ENCODE results near the gene GPR78.

GPR78 gene, protein sequence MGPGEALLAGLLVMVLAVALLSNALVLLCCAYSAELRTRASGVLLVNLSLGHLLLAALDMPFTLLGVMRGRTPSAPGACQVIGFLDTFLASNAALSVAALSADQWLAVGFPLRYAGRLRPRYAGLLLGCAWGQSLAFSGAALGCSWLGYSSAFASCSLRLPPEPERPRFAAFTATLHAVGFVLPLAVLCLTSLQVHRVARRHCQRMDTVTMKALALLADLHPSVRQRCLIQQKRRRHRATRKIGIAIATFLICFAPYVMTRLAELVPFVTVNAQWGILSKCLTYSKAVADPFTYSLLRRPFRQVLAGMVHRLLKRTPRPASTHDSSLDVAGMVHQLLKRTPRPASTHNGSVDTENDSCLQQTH

DNA sequence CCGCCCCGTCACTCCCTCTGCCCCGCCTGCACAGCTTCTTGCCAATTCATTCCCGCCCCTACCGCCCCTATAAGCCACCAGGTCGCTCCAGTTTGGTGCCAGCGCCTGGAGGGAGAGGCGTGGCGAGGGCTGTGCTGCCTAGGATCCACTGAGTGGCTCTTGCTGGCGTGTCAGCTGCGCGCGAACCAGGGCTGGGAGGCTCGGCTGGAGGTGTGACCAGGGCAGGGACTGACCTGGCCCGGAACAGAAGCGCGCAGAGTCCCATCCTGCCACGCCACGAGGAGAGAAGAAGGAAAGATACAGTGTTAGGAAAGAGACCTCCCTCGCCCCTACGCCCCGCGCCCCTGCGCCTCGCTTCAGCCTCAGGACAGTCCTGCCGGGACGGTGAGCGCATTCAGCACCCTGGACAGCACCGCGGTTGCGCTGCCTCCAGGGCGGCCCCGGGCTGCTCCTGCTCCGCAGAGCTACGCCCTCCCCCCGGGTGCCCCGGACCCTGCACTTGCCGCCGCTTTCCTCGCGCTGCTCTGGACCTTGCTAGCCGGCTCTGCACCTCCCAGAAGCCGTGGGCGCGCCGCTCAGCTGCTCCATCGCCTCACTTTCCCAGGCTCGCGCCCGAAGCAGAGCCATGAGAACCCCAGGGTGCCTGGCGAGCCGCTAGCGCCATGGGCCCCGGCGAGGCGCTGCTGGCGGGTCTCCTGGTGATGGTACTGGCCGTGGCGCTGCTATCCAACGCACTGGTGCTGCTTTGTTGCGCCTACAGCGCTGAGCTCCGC, at the start of gene GPR78:
Gene GPR78 (plus strand): TSS at position 72 of the 773 bp plus-strand sequence. CDS start 591 bp downstream, at position 663.
- no peak for DNase-seq

- no peak for DNase-seq
These were observed 47.9 kb upstream of the GPR78 start for GRCh38 chr4:8532245-8532781.

DNA sequence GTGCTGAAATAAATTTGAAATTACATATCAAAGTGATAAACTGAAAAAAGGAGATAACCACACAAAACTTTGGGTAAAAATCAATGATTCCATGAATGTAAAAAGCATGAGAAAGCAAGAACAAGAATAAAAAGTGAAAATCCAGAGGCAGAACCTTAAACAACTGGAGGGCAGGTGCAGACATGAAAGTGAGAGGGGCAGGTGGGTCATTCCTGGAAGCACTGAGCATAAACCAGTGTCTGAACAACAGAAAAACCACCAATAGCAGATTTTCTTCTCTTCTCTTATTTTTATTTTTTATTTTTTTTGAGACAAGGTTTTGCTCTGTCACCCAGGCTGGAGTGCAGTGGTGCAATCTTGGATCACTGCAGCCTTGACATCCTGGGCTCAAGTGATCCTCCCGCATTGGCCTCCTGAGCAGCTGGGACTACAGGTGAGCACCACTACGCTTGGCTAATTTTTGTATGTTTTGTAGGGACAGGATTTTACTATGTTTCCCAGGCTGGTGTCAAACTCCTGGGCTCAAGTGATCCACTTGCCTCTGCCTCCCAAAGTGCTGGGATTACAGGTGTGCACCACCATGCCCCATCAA, 46.8 kb upstream of the GPR78 start:
- DNase-seq: no peak

DNA sequence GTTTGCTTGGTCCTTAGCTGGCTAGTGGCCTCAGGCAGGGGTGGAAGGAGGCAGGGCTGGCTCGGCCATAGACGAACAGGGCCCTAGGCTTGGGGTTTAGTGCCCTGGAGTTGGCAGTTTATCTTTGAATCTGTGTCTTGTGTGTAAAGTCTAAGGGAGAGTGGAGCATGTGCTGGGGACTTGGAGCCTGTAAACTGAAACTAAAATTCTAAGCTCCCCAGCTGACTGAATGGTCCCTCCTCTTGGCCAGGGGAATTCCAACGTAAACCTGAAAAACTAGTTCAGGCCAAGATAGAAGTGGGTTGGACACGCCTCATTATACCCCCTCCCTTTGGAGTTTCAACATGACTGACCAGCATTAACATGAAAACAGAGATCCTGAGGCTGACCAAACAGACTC, 46.1 kb upstream of the GPR78 start:
- DNase-seq: no peak

GRCh38 chr4:8534611-8535010, 45.6 kb upstream of the GPR78 start:
- DNase-seq: no peak

DNA sequence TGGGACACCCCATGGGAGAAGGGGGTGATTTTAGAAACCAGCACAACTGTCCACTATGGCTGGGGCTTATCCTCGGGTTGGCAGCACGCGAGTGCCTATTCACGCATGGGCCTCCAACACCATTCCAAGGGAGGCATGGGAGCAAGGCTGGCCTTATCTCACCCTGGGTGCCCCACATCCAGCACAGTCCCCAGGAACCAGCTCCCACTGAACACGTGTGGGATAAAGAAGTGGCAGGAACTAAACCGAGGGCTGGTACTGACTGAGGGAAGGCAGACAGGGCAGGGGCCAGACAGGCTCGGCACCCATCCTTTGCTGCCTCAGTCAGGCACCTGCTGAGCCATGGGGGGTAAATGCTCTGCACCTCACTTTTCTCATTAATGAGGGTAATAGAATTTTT, 43.7 kb upstream of the GPR78 start:
- no peak for DNase-seq

GRCh38 chr4:8537041-8537461, 43.1 kb upstream of the GPR78 start:
- DNase-seq: no peak

DNA sequence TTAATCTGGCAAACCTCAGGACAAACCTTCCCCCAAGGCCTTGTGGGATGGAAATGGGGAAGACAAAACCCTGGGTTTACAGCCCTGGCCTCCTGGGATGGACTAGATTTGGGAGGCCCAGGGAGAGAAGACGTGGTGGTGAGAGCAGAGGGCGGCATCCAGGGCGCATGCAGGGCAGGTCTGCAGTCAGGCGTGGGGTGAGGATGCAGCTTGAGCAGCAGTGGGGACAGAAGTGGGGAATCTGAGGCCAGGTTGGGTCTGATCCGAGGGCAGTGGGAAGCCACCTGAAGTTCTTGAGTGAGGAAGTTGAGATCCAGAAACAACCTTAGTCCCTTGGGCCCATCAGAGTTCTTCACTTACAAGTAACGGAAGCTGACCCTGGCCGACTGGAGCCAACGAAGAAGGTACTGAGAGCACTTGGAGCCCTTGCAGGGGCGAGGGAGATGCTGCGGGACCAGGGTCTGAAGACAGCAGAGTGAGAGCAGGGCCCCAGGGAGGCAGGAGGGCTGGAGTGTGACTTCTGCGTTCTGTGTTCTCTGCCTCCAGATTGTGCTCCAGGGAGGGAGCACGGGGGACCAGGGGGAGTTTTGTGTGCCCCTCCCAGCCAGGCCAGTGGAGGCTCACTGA, 42.0 kb upstream of the GPR78 start:
- no peak for DNase-seq

DNA sequence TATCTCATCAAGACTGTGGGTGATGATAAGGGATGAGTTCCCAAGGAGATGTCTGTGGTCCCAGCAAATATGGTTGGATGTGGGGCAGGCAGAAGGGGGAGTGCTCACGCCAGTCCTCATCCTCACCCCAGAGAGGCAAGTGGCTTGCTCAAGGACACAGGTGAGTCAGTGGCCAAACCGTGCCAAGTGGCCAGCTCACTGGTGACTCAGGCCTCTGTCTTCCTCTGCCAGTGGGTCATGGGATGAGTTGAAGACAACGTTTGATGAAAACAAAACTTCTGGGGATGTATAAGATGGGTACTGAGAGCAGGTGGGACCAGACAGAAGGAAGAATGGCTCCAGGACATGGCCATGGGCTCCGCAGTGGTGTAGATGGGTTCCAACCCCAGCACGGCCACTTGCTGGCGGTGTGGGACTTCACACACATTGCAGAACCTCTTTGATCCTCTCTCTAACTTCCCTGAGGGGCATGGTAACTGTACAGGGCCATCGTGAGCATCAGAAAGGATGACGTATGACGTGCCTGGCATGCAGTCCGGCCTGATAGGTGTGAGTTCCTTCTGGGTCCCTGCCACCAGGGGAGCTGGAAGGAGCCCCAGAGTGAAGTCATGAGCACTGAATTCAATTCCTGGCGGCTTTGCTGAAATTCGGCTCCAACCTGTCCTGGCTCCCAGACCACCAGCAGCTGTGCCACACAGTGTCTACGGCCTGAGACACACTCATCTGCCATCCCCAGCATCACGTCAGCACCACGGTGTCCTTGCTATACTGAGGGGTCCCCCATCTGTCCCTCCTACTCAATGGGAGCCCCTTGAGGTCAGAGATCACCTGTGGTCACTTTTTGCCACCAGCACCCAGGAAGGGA, 41.3 kb upstream of the GPR78 start:
- no peak for DNase-seq

DNA sequence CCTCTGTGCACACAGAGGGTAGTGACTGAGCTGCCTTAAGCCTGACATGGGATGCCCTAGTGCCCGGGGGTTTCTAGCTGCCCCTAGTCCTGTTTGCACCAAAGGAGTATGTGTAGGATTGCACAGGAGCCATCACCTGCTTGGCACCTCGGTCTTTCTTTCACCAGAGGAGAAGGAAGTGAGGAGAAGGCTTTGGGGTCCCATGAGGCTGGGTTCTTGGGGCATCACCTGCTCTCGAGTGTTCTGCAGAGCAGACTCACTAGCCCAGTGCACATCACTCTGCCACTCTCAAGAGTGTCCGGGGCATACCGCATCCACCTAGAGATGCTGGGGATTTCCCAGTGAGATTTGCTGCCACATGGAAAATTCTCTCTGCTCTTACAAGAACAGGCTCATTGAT, 40.5 kb upstream of the GPR78 start:
- DNase-seq: no peak

DNA sequence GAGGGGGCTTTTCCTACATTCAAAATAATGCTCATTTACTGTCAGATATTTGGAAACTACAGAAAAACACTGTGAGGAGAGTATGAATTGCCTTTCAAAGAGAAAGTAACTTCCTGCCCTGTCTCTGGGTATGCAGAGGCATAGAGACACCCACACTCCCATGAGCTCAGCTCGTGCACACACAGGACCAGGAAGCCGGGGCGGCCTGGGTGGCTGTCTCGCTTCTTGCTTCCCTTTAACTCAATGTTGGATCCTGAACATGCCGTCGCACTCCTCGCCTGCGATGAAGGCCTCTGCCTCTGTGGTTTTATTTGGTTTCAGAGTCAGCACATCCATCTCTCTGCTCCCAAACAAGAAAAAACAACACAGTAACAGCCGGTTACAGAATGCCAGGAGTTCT, 40.1 kb upstream of the GPR78 start:
- no peak for DNase-seq

DNA sequence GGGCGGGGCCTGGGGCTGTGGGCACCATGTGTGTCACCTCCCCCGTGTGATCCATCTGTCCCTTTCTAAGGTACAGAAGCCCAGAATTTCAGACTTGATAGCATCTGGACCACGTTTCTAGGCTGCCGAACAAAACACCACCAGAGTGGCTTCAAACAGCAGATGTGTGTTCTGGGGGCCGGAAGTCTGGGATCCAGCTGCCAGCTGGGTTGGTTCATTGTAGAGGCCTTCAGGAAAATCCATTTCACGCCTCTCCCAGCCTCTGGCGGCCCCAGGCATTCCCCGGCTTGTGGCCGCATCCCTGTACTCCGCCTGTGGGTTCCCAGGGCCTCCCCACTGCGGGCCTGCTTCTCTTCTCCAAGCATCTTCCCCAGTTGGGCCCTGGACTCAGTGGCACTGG, 39.6 kb upstream of the GPR78 start:
- DNase-seq: no peak

DNA sequence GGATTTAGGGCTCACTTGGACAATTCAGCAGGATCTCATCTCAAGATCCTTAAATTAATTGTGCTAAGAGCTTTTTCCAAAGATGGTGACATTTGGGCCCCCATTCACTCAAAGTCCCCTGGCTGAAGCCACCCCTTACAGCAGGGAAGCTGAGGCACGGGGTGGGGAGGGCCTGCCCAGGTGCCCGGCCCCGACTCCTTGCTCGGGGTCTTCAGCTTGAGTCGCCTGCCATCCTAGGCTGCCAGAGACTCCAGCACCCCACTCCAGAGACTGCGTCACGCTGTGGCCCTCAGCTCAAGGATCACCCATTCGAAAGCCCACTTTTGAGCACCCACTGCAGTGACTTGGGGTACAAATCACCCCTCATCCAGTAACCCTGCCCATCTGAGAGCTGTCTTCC, 39.2 kb upstream of the GPR78 start:
- no peak for DNase-seq

DNA sequence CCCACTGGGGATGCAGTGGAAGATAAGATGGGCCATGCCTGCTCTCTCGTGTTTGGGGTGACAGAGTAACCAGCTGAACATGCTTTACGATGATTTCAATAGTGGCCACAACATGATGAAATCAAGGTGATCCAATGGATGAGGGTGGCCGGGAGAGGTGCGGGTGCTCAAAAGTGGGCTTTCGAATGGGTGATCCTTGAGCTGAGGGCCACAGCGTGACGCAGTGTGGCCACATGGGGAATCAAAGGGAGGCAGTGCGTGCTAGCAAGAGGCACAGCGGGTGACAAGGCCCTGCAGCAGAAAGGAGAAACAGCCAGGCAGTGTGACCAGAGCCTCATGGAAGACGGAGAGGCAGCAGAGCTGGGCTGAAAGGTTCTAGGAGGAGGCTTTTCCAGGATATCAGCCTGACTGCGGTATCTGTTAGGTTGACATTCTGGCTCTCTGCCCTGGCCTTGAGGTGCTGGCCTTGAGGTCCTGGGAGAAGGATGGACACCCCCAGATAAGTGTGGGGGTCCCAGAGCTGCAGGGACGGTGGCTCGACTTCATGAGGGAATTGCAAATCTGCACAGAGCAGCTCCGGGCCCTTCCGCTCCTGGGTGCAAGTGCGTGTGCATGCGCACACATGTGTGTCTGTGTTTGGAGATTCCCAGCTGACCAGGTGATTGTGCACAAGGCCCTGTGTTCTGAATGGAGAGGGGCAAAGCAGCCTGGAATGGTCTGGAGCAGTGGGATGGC, 38.0 kb upstream of the GPR78 start:
- no peak for DNase-seq

DNA sequence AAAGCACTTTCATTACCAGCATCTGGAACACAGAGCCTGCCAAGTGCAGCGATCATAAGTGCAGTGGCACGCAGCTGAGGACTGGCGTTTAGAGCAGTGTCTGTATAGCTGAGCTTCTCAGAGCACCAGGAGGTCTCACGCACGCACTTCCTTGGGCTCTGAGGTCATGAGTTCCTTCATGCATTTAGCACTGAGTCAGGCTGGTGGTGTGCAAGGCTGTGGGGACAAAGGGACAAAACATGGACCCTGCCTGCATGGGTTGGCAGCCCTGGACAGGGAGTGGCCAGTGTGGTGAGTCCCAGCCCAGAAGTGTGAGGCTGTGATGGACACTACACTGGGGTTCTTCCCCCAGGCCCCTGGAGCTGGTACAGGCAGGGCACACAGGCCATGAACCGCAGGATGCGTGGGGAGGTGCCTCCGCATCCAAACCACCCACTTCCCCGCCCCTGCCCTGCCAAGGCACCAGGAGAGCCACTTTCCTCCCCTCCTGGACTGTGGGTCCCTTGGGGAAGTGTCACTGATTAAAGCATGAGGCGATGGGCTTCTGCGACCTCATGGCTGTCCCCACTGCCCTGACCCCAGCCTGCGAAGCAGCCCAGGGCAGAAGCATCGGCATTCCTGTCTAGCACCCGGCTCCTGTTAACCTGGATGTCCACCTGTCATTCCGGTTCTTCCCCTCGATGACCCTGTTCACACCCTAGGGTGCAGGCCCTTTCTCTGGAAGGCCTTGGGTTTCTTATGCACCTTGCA, 37.2 kb upstream of the GPR78 start:
- no peak for DNase-seq

DNA sequence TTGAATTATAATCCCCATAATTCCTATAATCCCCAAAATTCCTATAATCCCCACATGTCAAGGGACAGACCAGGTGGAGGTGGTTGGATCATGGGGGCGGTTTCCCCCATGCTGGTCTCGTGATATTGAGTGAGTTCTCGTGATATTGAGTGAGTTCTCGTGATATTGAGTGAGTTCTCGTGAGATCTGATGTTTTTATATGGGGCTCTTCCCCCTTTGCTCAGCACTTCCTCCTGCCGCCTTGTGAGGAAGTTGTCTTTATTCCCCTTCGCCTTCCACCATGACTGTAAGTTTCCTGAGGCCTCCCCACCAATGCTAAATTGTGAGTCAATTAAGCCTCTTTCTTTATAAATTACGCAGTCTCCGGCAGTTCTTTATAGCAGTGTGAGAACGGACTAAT, 36.6 kb upstream of the GPR78 start:
- no peak for DNase-seq

DNA sequence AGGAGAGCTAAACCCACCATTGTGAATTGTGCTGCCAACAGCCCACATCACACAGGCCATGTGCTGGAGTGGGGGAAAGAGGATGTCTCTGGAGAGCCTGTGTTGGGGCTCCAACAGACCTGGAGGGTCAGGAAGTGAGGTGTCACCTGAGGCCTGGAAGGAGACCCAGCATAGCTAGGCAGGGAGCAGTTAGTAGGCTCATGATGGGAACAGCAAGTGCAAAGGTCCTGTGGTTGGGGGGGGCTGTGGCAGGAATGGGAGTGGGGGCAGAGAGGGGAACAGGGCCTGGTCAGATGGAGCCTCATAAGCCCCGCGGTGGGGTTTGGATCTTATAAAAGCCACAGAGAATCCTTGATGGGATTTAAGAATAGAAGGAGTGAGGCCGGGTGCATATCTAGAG, 35.9 kb upstream of the GPR78 start:
- DNase-seq: no peak

- DNase-seq: no peak
These were observed 35.3 kb upstream of the GPR78 start for GRCh38 chr4:8544741-8545438.

- no peak for DNase-seq
These were observed 34.8 kb upstream of the GPR78 start for GRCh38 chr4:8545439-8545765.

DNA sequence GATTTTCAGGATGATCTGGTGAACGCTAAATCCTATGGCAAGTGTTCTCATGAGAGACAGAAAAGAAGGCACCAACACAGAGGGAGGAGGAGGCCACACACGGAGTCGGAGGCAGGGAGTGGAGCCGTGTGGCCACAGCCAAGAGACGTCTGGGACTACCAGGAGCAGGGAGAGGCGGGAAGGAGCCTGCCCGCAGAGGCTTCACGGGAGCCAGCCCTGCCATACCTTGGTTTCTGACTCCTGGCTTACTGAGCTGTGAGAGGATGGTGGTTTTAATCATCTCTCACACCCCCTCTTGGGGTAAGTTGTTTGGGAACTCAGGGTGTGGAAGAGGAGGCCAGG, 33.5 kb upstream of the GPR78 start:
- DNase-seq: no peak
